Measurements from ENCODE around the gene EEPD1. TPM values are rescaled to one million over a fixed set of nuclear protein-coding genes. Genes with fewer than 3 reads are reported as not detected.
"Not testable (repeated sequence)": the region's sequence is repeated elsewhere in the genome, so short reads cannot be mapped to it uniquely, and the experiment has no call there.

EEPD1 gene
- total RNA-seq, 2 experiments from 2014 or later = 0.40 to 0.48 TPM

DNA sequence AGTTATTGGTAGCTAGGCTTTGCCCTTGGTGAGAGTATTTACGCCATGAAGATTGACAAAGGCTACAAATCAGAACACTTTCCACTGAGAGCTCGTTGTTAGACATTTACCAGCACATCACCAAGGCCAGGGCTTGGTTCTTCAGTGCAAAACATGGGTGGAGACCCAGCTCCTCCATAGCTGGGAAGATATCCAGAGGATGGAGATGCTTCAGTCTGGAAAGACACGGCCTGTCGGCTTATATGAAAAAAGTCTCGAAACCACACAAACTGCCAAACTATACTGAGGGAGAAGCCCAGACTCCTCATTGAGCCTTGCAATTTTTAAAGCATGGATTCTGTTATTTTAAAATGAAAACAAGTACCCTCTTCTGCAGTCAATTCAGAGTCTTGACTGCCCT, 153.2 kb downstream of the EEPD1 start:
- ChIA-PET CTCF (no interaction called here), POLR2A (no interaction called here)

DNA sequence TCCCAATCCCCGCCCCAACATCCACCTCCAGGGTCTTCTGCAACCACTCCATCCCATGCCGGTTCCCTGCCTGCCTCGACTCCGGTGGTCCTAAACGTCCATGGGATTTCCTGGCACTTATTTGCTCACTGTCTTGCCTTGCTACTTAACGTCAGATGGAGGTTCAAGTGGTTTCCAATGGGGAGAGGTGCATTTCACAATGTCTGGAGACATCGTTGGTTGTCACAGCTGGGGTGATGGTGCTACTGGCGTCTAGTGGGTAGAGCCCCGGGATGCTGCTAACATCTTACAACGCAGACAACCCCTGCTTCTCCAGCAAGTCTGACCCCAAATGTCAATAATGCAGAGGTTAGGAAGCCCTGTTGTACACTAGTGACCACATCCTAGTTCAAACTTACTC, 153.7 kb downstream of the EEPD1 start:
- POLR2A ChIA-PET = no interaction called here

DNA sequence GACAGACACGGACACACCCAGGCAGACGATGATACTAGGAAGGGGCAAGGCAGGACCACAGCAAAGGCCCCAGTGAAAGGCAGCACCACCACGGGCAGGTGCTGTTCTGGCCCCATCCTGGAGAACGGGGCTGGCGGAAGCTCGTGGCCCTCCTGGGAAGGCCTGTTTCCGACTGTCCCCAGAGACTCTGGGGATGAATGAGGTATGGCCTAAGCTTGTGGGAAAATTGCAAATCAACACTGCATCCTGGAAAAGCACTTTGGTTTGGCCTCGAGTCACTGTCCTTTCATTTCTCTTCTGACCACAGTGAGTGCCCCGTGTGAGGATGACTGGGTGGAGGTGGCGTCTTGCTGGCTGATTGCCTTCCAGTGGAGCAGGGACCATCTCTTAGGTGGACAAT, 155.0 kb downstream of the EEPD1 start:
- ChIA-PET CTCF (interaction anchor here (1.0 kb wide), 1 partner anchor 13 kb away, joined by 3 read pairs; no protein-coding TSS in a partner anchor), POLR2A (no interaction called here)

More for the DNA sequence above, 153.7 kb downstream of the EEPD1 start:
- CTCF ChIA-PET = no interaction called here

DNA sequence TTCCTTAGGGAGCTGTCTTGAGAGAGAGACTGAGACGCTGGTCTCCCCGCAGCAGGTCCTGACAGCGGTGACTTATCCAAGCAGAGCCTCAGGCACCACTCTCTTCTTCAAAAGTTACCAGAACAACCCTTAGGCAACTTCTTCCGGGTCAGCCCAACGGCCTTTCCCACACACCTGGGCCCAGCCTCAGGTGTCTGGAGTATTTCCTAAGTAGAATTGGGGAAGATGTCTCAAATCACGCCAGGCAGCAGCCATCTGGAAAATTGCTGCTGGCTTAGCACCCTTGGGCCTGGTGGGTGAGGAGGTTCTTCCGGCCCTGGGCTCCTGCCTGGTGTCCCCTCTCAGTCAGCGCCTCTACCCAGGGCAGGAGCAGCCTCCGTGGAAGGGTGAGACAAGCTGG, 156.2 kb downstream of the EEPD1 start:
- ChIA-PET CTCF (interaction anchor here (0.7 to 1.5 kb wide), 2 partner anchors 10 kb away, joined by 4 to 6 read pairs; no protein-coding TSS in a partner anchor), POLR2A (no interaction called here)

DNA sequence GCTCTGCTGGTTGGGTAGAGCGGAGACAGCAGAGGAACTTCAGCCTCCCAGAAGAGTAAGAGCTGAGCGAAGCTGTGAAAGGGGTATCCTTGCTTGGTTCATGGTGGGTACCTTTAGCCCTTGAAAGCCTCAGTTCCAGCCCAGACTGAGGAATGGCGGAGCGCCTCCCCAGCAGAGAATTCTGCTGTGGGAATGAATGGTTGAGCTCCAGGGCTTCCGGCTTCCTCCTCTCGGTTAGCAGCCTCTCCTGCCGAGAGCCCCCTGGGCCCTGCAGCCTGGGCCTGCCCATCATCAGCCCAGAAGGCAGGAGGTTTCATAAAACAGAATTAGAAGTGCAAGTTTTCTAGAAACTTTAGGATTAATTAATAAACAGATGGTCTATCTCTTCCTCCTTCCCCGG, 156.7 kb downstream of the EEPD1 start:
- CTCF ChIA-PET = interaction anchor here (1.5 kb wide), 1 partner anchor 9 kb away, joined by 6 read pairs; no protein-coding TSS in a partner anchor
- POLR2A ChIA-PET = no interaction called here

DNA sequence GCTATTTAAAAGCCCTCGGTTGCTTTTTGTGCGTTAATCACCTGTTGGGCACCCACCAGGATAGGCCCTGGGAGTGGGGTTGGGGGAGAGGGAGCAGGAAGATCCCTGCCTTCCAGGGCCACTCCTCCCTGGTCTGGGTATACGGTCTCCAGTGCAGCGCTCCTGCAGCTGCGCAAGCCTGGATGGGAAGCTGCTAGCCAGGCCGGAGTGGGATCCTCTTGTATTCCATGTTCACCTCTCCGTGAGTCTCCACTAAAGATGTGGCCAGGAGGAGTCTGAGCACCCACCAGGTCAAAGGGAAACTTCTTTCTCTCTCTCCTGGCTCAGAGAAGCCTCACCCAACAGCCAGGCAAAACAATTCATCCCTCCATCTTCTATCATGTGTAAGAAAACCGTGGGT, 157.8 kb downstream of the EEPD1 start:
- POLR2A ChIA-PET = no interaction called here
- CTCF ChIA-PET = interaction anchor here (0.8 to 1.5 kb wide), 2 partner anchors 8 to 12 kb away, joined by 3 to 6 read pairs; no protein-coding TSS in a partner anchor

DNA sequence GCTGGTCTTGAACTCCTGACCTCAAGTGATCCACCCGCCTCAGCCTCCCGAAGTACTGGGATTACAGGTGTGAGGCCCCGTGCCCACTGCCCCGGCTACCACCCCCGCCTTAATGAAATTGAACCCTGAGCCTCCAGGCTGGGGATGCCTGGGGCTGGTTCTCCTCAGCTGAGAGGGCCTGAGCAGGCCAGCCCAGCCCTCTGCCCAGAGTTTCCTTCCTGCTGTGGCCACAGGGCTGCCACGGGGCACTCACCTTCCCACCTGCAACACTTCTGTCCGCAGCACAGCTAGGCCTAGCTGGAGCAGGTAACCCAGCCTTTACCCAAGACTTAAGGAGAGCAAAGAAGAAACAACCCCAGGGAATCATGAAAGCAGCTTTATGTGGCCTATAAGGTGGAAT, 158.5 kb downstream of the EEPD1 start:
- POLR2A ChIA-PET = no interaction called here
- CTCF ChIA-PET = interaction anchor here (0.8 kb wide), 1 partner anchor 13 kb away, joined by 3 read pairs; no protein-coding TSS in a partner anchor

DNA sequence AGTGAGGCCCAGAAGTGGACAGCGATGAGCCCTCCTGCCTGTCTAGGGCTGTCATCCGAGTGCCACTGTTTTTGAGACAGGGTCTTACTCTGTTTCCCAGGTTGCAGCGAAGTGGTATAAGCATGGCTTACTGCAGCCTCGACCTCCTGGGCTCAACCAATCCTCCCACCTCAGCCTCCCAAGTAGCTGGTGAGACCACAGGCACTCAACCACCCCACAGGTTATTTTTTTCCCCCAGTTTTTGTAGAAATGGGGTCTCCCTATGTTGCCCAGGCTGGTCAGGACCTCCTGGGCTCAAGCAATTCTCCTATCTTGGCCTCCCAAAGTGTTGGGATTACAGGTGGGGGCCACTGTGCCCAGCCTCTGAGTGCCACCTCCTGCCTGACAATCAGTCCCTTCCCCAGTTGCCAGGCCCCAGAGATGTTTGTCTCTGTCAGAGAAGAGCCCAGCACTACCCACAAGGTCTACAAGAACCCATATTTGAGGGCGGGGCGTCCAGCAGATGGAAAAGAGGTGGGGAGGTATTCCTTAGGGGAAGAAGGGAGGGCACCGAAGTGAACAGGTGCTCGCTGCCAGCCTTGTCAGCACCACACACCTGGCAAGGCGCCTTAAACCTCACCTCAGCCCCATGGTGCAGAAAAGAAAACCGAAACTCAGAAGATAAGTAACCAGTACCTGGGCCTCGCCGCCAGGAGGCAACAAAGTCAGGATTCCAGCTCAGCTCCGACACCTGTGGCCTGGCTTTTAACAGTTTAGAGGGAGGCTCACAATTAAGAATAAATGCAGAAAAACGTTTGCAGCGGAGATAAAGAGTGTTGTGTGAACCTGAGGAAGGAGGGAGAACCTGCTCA, 159.2 kb downstream of the EEPD1 start:
- CTCF ChIA-PET = no interaction called here
- POLR2A ChIA-PET = no interaction called here

DNA sequence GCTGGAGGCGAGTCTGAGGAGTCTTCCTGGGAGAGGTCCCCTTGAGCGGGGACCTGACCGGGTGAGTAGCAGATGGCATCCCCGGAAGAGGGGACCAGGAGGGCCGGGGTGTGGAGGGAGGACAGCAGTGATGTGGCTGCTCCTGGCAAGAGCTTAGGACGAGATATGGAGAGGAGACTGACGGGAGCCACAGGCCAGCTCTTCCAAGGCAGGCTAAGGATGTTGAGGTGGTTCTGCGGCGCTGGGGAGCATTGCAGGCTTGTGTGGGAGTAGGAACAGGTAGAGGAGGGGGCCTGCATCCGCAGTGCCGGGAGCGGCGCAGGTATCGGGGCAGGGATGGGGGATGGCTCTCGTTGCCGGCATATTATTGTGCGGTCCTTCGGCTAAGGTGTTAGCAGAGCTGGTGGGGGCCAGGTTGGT, 159.9 kb downstream of the EEPD1 start:
- CTCF ChIA-PET = no interaction called here
- POLR2A ChIA-PET = no interaction called here

DNA sequence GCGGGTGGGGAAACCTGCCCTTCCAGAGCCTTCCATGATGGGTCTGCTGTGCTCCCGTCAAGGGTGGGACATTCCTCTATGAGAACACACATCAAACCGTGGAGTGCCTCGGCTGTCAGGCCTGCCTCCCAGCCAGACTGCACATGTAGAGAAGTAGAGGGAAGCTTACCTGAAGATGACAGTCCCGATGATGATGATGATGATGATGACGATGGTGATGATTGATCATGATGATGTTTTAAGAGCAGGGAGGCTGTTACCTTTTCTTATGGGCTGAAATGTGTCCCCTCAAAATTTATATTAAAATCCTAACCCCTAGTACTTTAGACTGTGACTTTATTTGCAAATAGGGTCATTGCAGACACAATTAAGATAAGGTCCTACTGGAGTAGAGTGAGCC, 160.6 kb downstream of the EEPD1 start:
- POLR2A ChIA-PET = no interaction called here
- CTCF ChIA-PET = no interaction called here

DNA sequence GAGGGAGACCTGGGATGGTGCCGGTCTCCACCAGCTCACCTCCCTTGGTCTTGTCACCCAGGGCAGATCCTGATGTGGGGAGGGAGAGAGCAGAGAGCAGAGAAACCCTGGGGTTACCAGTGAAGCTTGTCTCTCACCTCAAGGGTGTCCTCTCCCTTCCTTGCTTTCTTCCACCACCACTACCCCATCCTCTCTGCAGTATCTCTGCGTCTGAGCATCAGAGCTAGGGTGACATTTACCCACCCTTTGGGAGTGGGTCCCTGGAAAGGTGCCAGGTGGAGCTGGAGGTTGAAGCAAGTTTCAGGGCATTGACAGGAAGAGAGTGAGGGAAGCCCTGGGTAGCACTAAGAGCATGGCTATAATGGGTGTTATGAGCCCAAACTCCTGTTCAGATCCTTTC, 161.4 kb downstream of the EEPD1 start:
- ChIA-PET CTCF (no interaction called here), POLR2A (no interaction called here)

DNA sequence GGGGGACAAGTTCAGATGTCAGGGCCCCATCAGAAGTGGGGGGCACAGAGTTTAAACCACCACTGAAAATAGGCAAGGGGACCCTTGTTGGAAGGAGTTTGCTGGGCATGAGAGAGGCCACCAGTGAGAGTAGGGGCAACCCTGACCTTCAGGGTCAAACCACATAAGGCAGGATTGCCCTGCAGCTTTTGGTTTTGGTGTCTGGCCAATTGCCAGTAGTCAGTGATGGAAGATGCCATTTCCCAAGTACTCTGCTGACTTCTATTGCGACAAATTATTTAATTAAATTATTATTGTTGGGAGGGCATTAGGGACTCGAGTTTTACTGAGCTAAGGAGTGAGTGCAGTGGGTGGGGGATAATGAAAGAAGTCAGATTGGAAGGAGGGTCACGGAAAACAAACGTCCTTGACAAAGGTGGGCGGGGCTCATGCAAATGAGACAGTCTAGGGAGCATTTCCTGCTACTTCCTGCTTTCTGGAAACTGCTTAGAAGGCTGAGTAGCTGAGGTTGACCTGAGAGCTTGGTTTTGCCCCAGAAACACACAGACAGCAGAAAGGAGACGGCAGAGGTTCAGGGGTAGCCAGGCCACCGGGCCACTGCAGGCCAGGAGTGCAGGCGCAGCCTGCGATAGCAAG, 162.4 kb downstream of the EEPD1 start:
- CTCF ChIA-PET = no interaction called here
- POLR2A ChIA-PET = no interaction called here

DNA sequence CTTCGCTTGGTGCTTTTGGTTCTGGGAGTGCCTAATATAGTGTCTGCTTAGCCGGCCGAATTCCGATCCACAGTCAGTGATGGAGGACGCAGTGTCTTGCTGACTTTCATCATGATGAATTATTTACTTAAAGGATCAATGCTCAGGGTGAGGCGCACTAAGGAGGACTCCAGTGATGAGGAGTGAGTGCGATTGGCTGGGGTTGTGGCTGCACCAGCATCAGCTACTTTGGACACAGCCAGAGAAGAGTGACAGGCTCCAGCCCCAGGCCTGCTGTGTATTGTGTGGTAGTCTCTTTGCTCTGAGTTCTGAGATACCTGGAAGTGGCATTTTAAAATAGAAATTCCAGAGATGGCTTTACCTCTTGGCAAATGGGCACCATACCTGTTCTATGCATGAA, 163.3 kb downstream of the EEPD1 start:
- POLR2A ChIA-PET = no interaction called here
- CTCF ChIA-PET = no interaction called here

DNA sequence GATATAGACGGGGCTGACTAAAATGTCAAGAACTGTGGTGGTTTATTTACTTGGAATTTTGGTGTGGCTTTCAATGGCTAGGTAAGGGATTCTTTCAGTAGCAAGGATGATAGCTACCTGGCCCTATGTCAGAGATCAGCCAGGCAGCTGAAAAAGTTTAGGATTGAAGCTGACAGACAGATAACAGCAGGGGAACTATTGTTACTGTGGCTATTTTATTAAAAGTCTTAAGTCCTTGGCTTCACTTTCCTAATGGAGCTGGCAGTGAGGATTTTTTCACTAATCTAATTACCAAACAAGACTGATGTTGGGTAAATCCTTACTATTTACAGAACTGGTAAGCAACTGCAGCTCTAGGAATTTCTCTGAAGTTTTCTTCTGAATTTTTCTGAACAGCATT, 164.2 kb downstream of the EEPD1 start:
- ChIA-PET CTCF (interaction anchor here (3.5 kb wide), 1 partner anchor 333 kb away, joined by 17 read pairs; no protein-coding TSS in a partner anchor), POLR2A (no interaction called here)

DNA sequence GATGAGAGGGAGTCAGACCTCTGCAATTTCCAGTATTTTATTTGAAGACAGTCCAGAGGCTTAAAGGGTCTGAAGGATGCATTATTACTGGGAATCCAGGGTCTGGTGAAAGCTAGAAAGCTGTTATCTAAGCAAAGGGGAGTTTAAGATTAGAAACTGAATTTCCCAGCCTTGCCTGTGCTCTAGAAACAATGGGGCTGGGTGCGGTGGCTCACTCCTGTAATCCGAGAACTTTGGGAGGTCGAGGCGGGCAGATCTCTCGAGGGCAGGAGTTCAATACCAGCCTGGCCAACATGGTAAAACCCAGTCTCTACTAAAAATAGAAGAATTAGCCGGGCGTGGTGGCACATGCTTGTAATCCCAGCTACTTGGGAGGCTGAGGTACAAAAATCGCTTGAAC, 165.1 kb downstream of the EEPD1 start:
- ChIA-PET POLR2A (no interaction called here), CTCF (interaction anchor here (1.8 to 3.5 kb wide), 3 partner anchors 8 to 333 kb away, joined by 5 to 17 read pairs (median 6); no protein-coding TSS in a partner anchor)

DNA sequence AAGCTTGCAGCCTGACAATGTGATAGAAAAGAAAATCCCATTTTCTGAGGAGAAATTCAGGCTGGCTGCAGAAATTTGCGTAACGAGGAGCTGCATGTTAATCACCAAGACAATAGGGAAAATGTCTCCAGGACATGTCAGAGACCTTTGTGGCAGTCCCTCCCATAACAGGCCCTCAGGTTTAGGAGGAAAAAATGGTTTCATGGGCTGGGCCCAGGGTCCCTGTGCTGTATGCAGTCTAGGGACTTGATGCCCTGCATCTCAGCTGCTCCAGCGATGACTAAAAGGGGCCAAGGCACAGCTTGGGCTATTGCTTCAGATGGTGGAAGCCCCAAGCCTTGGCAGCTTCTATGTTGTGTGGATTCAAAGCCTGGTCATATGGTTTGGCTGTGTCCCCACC, 168.2 kb downstream of the EEPD1 start:
- CTCF ChIA-PET = interaction anchor here (0.5 to 0.9 kb wide), 2 partner anchors 13 to 238 kb away, joined by 3 to 6 read pairs; no protein-coding TSS in a partner anchor
- POLR2A ChIA-PET = not testable (repeated sequence)

DNA sequence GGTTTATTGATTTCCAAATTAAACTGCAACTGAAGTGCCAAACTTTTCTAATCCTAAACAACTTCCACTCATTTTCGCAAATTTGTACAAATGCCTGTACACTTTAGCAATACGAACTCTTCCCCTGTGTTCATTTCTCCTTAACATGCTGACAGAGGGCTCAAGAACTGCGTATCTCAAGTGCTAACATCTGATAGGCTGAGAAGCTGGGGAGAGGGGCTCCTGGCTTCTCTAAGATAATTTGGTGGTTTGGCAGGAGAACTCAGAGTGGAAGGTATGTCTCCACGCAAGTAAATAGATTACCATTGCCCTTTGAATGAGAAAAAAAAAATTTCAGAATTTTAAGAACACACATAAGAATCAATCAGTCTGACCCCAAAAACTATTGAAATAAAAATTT, 183.3 kb downstream of the EEPD1 start:
- CTCF ChIA-PET = no interaction called here

DNA sequence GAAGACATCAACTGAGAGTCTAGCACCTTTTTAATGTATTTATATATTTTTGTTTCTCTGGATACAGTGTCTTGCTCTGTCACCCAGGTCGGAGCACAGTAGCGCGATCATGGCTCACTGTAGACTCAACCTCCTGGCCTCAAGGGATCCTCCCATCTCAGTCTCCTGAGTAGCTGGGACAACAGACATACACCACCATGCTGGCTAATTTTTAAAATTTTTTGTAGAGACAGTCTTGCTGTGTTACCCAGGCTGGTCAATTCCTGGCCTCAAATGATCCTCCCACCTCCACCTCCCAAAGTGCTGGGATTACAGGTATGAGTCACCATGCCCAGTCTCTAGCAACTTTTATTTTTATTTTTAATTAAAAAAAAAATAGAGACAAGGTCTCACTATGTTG, 185.2 kb downstream of the EEPD1 start:
- ChIA-PET CTCF (no interaction called here), POLR2A (no interaction called here)

More for the DNA sequence above, 183.3 kb downstream of the EEPD1 start:
- POLR2A ChIA-PET = no interaction called here

DNA sequence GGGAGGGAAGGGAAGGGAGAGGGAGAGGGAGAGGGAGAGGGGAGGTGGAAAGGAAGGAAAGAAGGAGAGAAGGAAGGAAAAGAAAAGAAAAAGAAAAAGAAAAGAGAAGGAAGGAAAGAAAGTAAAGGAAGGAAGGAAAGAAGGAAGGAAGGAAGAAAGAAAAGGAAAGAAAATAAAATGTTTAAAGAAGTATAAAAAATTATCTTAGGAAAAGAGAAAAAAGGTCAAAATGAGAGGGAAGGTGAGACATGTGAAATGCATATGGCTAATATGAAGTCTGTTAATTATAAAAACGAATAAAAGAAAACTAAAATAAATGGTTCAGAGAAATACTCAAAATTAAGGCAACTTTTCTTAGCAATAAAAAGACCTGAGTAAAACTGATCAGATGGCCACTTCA, 190.5 kb downstream of the EEPD1 start:
- ChIA-PET POLR2A (no interaction called here), CTCF (no interaction called here)

DNA sequence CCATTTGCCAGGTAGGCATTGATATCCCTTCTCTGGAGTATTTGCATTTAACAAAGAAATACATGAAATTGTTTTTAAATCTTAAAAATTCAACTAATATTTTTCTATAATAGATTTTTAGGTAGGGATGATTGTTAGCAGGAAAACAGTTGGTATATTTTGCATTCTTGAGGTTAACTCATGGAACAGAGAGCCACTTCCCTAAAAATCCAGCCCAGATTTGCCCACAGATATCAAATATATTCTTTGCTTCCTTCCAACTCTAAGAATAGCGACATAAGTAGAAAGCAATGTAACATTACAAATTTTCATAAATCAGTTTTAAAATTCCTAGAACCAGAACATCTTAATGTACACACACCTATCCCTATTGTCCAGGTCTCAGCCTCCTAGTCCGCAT, 191.6 kb downstream of the EEPD1 start:
- ChIA-PET CTCF (no interaction called here), POLR2A (no interaction called here)

DNA sequence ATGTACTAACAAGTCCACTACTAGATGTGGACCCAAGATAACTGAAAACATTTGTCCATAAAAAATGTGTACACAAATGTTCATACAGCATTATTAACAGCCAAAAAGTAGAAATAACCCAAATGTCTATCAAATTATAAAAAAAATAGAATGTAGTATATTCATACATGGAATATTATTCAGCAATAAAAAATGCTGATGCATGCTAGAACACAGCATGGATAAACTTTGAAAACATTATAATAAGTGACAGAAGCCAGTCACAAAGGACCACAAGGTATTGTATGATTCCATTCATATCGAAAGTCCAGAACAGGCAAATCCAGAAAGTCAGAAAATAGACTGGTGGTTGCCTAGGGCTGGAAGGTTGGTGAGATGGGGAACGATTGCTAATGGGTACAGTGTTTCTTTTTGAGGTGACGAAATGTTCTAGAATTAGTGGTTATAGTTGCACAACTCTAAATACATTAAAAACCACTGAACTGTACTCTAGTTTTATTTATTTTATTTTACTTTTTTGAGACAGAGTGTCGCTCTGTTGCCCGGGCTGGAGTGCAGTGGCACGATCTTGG, 193.3 kb downstream of the EEPD1 start:
- ChIA-PET POLR2A (no interaction called here), CTCF (no interaction called here)

All from activated CD8-positive, alpha-beta memory T cell treated with anti-CD3 and anti-CD28 coated beads for 36 hours (primary cell).